H9 (cell line): ENCODE data around the gene RRP36. TPM values are rescaled to one million over a fixed set of nuclear protein-coding genes. Genes with fewer than 3 reads are reported as not detected.

Source experiments
- DNase-seq: peaks from one replicate; pipeline ENCODE4 v3.0.0-alpha.2; 2017
- H2AFZ ChIP-seq: one replicate; pipeline ENCODE4 v1.6.1; 2013; ENCODE audit warnings: mild to moderate bottlenecking, low read length, control low read depth, moderate library complexity
- H2AK5ac ChIP-seq: 2 replicates; pipeline ENCODE4 v1.6.1; 2013; ENCODE audit warnings: low read length, control low read depth, mixed read lengths; ENCODE audit not compliant: insufficient read length
- H2BK120ac ChIP-seq: one replicate; pipeline ENCODE4 v1.6.1; 2013; ENCODE audit warnings: low read depth, mild to moderate bottlenecking, low read length, control low read depth, inconsistent platforms; ENCODE audit not compliant: poor library complexity, severe bottlenecking
- H2BK12ac ChIP-seq: 2 replicates; pipeline ENCODE4 v1.6.1; 2013; ENCODE audit warnings: low read length, control low read depth, mixed read lengths, low read depth; ENCODE audit not compliant: insufficient read length
- H2BK15ac ChIP-seq: 2 replicates; pipeline ENCODE4 v1.6.1; 2013; ENCODE audit warnings: low read depth, low read length, control low read depth
- H2BK20ac ChIP-seq: one replicate; pipeline ENCODE4 v1.6.1; 2013; ENCODE audit warnings: low read depth, mild to moderate bottlenecking, low read length, control low read depth, inconsistent platforms; ENCODE audit not compliant: poor library complexity, severe bottlenecking
- H2BK5ac ChIP-seq: 2 replicates; pipeline ENCODE4 v1.6.1; 2013; ENCODE audit warnings: low read length, control low read depth, mixed read lengths; ENCODE audit not compliant: insufficient read length
- H3K14ac ChIP-seq: 2 replicates; pipeline ENCODE4 v1.6.1; 2013; ENCODE audit warnings: low read length, control low read depth; ENCODE audit not compliant: insufficient read depth
- H3K18ac ChIP-seq: 2 replicates; pipeline ENCODE4 v1.6.1; 2013; ENCODE audit warnings: low read depth, mild to moderate bottlenecking, mixed read lengths, low read length, control low read depth; ENCODE audit not compliant: insufficient read length
- H3K23ac ChIP-seq: 2 replicates; pipeline ENCODE4 v1.6.1; 2013; ENCODE audit warnings: low read length, control low read depth, mixed read lengths, low read depth; ENCODE audit not compliant: insufficient read length
- H3K23me2 ChIP-seq: 2 replicates; pipeline ENCODE4 v1.6.1; 2013; ENCODE audit warnings: low read depth, mild to moderate bottlenecking, mixed read lengths, low read length, control low read depth; ENCODE audit not compliant: insufficient read length, poor library complexity, severe bottlenecking
- H3K27ac ChIP-seq: 2 replicates; pipeline ENCODE4 v1.5.1; 2013; ENCODE audit warnings: low read length, control low read depth, mixed read lengths, low read depth; ENCODE audit not compliant: insufficient read length
- H3K27me3 ChIP-seq: 2 replicates; pipeline ENCODE4 v1.6.1; 2013; ENCODE audit warnings: low read length, control low read depth, inconsistent platforms; ENCODE audit not compliant: insufficient read depth
- H3K4ac ChIP-seq: 2 replicates; pipeline ENCODE4 v1.6.1; 2013; ENCODE audit warnings: low read depth, mild to moderate bottlenecking, control low read depth, inconsistent platforms, low read length, moderate library complexity
- H3K4me1 ChIP-seq: 2 replicates; pipeline ENCODE4 v1.6.1; 2013; ENCODE audit warnings: low read length, control low read depth, inconsistent platforms; ENCODE audit not compliant: insufficient read depth
- H3K4me2 ChIP-seq: 2 replicates; pipeline ENCODE4 v1.6.1; 2013; ENCODE audit warnings: low read length, control low read depth, mixed read lengths; ENCODE audit not compliant: insufficient read length, insufficient read depth
- H3K56ac ChIP-seq: 2 replicates; pipeline ENCODE4 v1.6.1; 2013; ENCODE audit warnings: low read depth, mild to moderate bottlenecking, mixed read lengths, low read length, control low read depth; ENCODE audit not compliant: insufficient read length
- H3K79me1 ChIP-seq: 2 replicates; pipeline ENCODE4 v1.6.1; 2013; ENCODE audit warnings: low read depth, mild to moderate bottlenecking, moderate library complexity, low read length, control low read depth, inconsistent platforms; ENCODE audit not compliant: insufficient read depth, poor library complexity, severe bottlenecking
- H3K79me2 ChIP-seq: 2 replicates; pipeline ENCODE4 v1.6.1; 2013; ENCODE audit warnings: low read length, control low read depth, inconsistent platforms; ENCODE audit not compliant: insufficient read depth
- H3K9ac ChIP-seq: 2 replicates; pipeline ENCODE4 v1.6.1; 2013; ENCODE audit warnings: low read length, control low read depth, mixed read lengths; ENCODE audit not compliant: insufficient read length; ENCODE audit errors: extremely low read depth
- H3K9me3 ChIP-seq: one replicate; pipeline ENCODE4 v1.6.1; 2013; ENCODE audit warnings: low read depth, low read length, inconsistent platforms; ENCODE audit not compliant: control insufficient read depth
- H3T11ph ChIP-seq: one replicate; pipeline ENCODE4 v1.6.1; 2013; ENCODE audit warnings: mild to moderate bottlenecking, low read length, control low read depth, inconsistent platforms
- H4K20me1 ChIP-seq: one replicate; pipeline ENCODE4 v1.6.1; 2013; ENCODE audit not compliant: control insufficient read depth, insufficient read length, insufficient read depth
- H4K5ac ChIP-seq: 2 replicates; pipeline ENCODE4 v1.6.1; 2013; ENCODE audit warnings: low read depth, mild to moderate bottlenecking, mixed read lengths, low read length, control low read depth; ENCODE audit not compliant: insufficient read length
- H4K8ac ChIP-seq: replicated peaks from 2 replicates; pipeline ENCODE4 v1.6.1; 2013; ENCODE audit warnings: low read length, control low read depth, mixed read lengths, low read depth; ENCODE audit not compliant: insufficient read length
- H4K91ac ChIP-seq: 2 replicates; pipeline ENCODE4 v1.6.1; 2013; ENCODE audit warnings: low read depth, mild to moderate bottlenecking, moderate library complexity, mixed read lengths, low read length, control low read depth; ENCODE audit not compliant: insufficient read length
- H3K27ac Mint-ChIP-seq, 3 experiments: 2 replicates in 2 of 3; 3 replicates in 1 of 3; pipeline ENCODE4 v1.8.0; 2020 to 2021; ENCODE audit warnings: mixed read lengths in 3 of 3, mild to moderate bottlenecking in 1 of 3, moderate library complexity in 1 of 3
- H3K27me3 Mint-ChIP-seq: 2 replicates; pipeline ENCODE4 v1.8.0; 2021; ENCODE audit warnings: low read depth, mild to moderate bottlenecking, moderate library complexity, mixed read lengths
- H3K36me3 Mint-ChIP-seq, 3 experiments: 2 replicates in 2 of 3; 3 replicates in 1 of 3; pipeline ENCODE4 v1.8.0; 2020 to 2021; ENCODE audit warnings: low read depth in 3 of 3, mixed read lengths in 3 of 3; ENCODE audit not compliant: insufficient read depth in 1 of 3
- H3K4me1 Mint-ChIP-seq, 2 experiments: 2 replicates each; pipeline ENCODE4 v1.8.0; 2020; ENCODE audit warnings: mixed read lengths in 2 of 2
- H3K4me3 Mint-ChIP-seq, 2 experiments: 2 replicates in 1 of 2; 3 replicates in 1 of 2; pipeline ENCODE4 v1.8.0; 2020 to 2021; ENCODE audit warnings: mild to moderate bottlenecking in 2 of 2, mixed read lengths in 2 of 2, moderate library complexity in 1 of 2
- H3K9me3 Mint-ChIP-seq, 2 experiments: 2 replicates in 1 of 2; 3 replicates in 1 of 2; pipeline ENCODE4 v1.8.0; 2020; ENCODE audit warnings: mild to moderate bottlenecking in 2 of 2, mixed read lengths in 2 of 2, moderate library complexity in 1 of 2
- CTCF ChIP-seq: fragments of 200-600 bp; sonication (generic); conservative IDR thresholded peaks from 3 replicates; pipeline ENCODE4 v1.8.0; 2021; ENCODE audit warnings: antibody characterized with exemption, mild to moderate bottlenecking
- WGBS: extraction: QIAGEN DNeasy Blood & Tissue Kit; methylation state at CpG from one replicate; pipeline ENCODE4 v1.1.7; 2013; ENCODE audit warnings: missing lambda C conversion rate, low lambda C conversion rate, mixed read lengths; ENCODE audit not compliant: insufficient read length; ENCODE audit errors: extremely low coverage; 5-methylcytosine and 5-hydroxymethylcytosine counted together
- total RNA-seq: library from RNA; stranded (reverse); gene quantifications from 2 replicates; pipeline ENCODE4 v1.2.1, GENCODE V29; 2021

Gene RRP36
- total RNA-seq, 1 experiment from 2014 or later: 117 TPM

DNA sequence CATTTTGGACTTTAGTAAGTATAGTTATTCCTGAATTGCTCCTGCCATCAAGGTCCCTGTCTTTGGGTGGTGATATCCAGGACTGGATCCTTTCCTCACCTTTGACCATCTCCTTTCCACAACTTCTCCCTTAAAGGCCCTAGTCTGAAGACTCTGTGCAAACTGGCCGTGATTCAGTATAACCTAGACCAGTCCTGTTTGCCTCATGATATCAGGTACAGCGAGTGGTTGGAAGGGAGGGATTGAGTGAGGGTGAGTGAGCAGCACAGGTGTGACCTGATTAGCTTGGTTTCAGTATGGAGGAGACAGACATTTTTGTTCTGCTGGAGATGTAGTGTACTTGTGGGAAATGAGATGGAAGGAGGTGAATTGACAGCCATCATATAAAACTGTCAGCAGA lies 2.3 kb upstream of the RRP36 start:
- Histone ChIP-seq H2BK20ac (no peak overlapping the region), H3K79me2 (peaks cover 10% of the 10 kb centered on the region; the same call in 1 of the 2 replicates), H2BK5ac (no peak overlapping the region), H3K4me2 (no peak overlapping the region), H3K4me1 (no peaks in the 10 kb centered on the region), H3K18ac (no peak overlapping the region), H4K8ac (no peak overlapping the region), H2BK15ac (no peak overlapping the region), H3K27ac (no peak overlapping the region), H4K20me1 (no peaks in the 10 kb centered on the region), H4K5ac (no peak overlapping the region), H2AK5ac (no peak overlapping the region), H3K23ac (no peak overlapping the region), H2BK120ac (no peak overlapping the region), H3K56ac (no peak overlapping the region), H3K79me1 (peaks cover 6% of the 10 kb centered on the region), H3K23me2 (peaks cover 7% of the 10 kb centered on the region), H3K9me3 (no peaks in the 10 kb centered on the region), H2AFZ (no peak overlapping the region), H2BK12ac (no peak overlapping the region), H4K91ac (no peak overlapping the region), H3K4ac (no peak overlapping the region), H3K27me3 (no peaks in the 10 kb centered on the region), H3T11ph (no peak overlapping the region), H3K14ac (no peak overlapping the region), H3K9ac (no peak overlapping the region)
- WGBS: no CpG with 5 or more reads among the region's 2 CpGs
- Mint-ChIP-seq H3K36me3 (peaks cover 17 to 43% (median 41%) of the 10 kb centered on the region in 3 experiments), H3K9me3 (no peaks in the 10 kb centered on the region), H3K4me1 (peaks cover 6 to 29% of the 10 kb centered on the region in 2 experiments), H3K4me3 (no peak overlapping the region), H3K27me3 (no peaks in the 10 kb centered on the region), H3K27ac (no peak overlapping the region)
- DNase-seq: no peak
- TF ChIP-seq CTCF: no peak
